ENCODE data around the gene LBH.

The LBH gene

DNA sequence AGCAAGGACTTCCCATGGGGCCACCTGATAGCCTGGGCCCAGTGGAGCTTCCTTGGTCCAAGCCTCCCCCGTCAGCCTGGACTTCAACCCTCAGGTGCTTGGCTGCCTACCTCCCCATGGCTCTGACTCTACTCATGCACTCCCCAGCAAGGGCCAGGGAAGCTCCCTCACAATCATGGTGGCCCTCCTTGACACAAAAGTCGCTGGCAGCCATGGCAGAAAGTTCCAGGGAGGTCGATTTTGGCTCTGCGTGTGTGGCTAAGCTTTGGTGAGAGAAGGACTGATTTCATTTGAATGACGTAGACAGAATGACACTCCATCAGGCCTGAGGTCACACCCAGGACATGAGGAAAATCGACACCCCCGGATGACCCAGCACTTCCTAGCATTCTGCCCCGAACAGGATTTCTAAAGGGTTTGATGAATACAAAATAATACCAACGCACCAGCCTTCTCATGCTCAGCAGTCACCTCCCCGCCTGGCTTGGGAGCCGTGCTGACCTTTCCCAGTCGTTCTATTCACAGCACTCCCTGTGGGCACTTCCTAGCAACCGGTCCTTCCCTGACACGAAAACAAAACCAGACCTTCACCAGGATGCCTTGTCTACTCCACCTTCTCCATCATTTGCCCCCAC, 52.7 kb downstream of the LBH start:
- in situ Hi-C loops (cut with HindIII; ENCODE audit: low pct_ligation_motif_present, low pct_unique_long_range_greater_than_20kb, low sequenced_read_pairs): no loop called here
- no peak for DNase-seq

DNA sequence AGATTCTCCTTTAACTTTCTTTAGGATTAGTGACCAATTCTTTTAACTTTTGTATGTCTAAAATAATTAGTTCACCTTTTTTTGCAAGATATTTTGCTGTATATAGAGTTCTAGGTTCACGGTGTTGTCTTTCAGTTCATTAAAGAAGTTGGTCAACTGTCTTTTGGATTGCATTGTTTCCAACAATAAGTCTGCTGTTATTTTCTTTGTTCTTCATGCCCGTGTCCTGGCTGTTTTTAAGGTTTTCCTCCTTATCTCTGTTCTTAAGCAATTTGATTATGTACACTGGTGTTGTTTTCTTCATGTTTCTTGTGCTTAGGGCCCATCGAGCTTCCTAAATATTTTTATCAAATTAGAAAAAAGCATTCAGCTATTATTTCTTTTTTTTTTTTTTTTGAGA, 54.4 kb downstream of the LBH start:
- in situ Hi-C loops (cut with HindIII; ENCODE audit: low pct_ligation_motif_present, low pct_unique_long_range_greater_than_20kb, low sequenced_read_pairs): no loop called here
- no peak for DNase-seq

- no peak for DNase-seq
- in situ Hi-C loops (cut with HindIII; ENCODE audit: low pct_ligation_motif_present, low pct_unique_long_range_greater_than_20kb, low sequenced_read_pairs): no loop called here
These were observed 56.0 kb downstream of the LBH start for GRCh38 chr2:30287190-30287840.

GRCh38 chr2:30287857-30288513, 56.7 kb downstream of the LBH start:
- in situ Hi-C loops (cut with HindIII; ENCODE audit: low pct_ligation_motif_present, low pct_unique_long_range_greater_than_20kb, low sequenced_read_pairs): no loop called here
- DNase-seq: no peak

DNA sequence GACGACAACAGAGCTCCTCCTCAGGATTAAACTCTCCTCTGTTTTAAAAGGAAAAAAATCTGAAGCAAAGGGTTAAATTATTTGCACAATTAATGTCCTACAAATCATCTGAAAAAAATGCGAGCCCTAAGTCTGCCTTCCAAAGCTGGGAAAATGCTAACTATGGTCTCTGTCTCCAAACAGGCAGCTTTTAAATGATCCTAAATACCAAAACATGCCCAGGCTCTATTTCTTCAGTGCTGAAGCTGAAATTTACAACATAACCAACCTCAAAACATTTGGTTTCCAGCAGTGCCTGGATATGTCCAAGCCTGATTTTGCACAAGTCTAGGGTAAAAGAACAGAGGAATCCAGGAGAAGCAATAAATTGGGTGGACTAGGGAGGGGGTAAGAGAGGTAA, 57.2 kb downstream of the LBH start:
- no peak for DNase-seq

GRCh38 chr2:30293303-30293921, 62.1 kb downstream of the LBH start:
- DNase-seq: peak; percentile 90
- in situ Hi-C loops (cut with HindIII; ENCODE audit: low pct_ligation_motif_present, low pct_unique_long_range_greater_than_20kb, low sequenced_read_pairs): no loop called here

More for the DNA sequence above, 57.2 kb downstream of the LBH start:
- in situ Hi-C loops (cut with HindIII; ENCODE audit: low pct_ligation_motif_present, low pct_unique_long_range_greater_than_20kb, low sequenced_read_pairs): no loop called here

- DNase-seq: no peak
These were observed 62.8 kb downstream of the LBH start for GRCh38 chr2:30294133-30294532.

DNA sequence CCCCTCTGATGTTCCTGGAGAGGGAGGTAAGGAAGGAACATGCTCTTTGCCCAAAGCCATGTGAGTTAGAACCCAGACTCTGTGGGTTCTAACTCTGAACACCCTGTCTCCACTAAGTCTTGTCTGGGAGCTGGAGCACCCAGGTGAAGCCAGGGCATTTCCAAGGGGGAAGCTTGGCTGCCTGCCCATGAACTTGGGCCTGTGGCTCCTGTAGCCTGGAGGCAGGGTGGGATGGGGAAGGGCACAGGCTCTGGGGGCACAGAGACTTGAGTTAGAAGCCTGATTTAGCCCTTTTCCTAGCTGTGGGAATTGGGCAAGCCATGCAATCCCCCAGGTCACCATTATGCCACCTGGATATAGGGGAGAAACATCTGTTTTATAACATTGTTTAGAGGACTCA, 65.2 kb downstream of the LBH start:
- DNase-seq: no peak
- in situ Hi-C loops (cut with HindIII; ENCODE audit: low pct_ligation_motif_present, low pct_unique_long_range_greater_than_20kb, low sequenced_read_pairs): no loop called here

More at GRCh38 chr2:30294133-30294532, 62.8 kb downstream of the LBH start:
- in situ Hi-C loops (cut with HindIII; ENCODE audit: low pct_ligation_motif_present, low pct_unique_long_range_greater_than_20kb, low sequenced_read_pairs): no loop called here

- in situ Hi-C loops (cut with HindIII; ENCODE audit: low pct_ligation_motif_present, low pct_unique_long_range_greater_than_20kb, low sequenced_read_pairs): no loop called here
- DNase-seq: no peak
These were observed 67.0 kb downstream of the LBH start for GRCh38 chr2:30298302-30298701.

GRCh38 chr2:30300122-30300455, 68.8 kb downstream of the LBH start:
- no peak for DNase-seq
- in situ Hi-C loops (cut with HindIII; ENCODE audit: low pct_ligation_motif_present, low pct_unique_long_range_greater_than_20kb, low sequenced_read_pairs): no loop called here

DNA sequence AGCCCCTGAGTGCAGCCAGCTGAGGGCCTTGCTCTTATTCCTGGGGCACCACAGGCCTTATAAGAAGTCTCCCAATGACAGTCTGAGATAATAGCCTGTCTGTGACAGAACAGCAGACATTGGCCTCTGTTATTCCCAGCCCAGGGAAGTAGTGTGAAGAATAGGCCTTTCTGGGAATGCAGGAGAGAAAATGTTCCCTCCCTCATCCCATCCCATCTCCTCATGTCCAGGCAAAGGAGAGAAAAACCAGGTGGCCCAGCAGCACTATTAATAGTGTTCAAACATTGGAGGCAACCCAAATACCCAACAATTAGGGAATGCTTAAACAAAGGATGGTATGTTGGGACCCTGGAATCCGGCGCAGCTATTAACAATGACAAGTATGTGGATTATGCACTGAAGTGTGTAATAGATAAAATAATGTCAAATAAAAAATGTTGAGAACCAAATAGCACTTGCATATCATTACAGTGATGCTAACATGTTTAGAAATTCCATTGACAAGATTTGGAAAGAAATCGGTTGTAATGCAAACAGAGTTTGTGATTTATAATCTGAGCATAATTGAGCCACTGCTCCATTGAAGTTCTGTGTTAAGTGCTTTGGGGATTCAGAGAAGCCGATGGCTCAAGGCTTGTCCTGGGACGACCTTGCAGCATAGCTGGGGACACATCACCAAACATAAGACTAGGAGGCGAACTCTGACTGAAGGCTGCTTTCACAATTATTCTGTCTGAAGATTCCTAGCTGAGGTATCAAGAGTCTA, 69.3 kb downstream of the LBH start:
- in situ Hi-C loops (cut with HindIII; ENCODE audit: low pct_ligation_motif_present, low pct_unique_long_range_greater_than_20kb, low sequenced_read_pairs): no loop called here
- no peak for DNase-seq

DNA sequence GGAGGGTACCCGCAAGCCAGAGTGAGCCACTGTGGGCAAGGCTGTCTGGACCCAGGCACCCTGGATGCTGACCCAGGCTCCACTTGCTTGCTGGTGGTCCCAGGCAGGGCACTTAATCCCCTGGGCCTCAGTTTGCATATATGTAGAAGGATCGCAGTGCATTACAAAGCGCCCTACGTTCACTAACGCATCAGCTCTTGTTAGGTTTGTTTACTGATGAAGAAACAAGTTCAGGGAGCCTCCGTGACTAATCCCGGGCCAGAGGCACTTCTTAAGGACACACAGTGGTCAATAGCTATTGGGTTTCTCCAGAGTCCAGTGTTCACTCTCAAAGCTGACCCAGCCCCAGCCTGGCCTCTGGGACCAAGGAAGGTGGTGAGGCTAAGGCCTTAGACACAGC, 70.2 kb downstream of the LBH start:
- DNase-seq: no peak
- in situ Hi-C loops (cut with HindIII; ENCODE audit: low pct_ligation_motif_present, low pct_unique_long_range_greater_than_20kb, low sequenced_read_pairs): no loop called here

DNA sequence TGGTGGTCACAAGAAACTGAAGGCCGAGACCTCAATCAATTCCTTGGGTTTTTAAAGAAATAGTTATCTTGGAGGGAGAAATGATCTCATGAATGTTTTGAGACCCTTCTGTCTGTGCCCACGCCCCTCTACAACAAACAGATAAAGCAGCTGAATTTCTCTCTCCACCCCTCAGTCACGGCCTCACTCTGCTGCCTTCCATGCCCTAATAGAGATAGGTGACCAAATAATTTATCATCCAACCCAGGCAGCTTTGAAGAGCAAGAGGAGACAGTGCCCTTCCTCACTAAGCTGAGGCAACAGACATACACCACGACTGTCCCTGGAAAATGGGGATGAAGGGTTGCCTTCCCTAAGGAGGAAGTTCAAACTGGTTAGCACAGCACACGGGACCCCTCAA, 71.2 kb downstream of the LBH start:
- DNase-seq: no peak
- in situ Hi-C loops (cut with HindIII; ENCODE audit: low pct_ligation_motif_present, low pct_unique_long_range_greater_than_20kb, low sequenced_read_pairs): no loop called here

GRCh38 chr2:30303095-30303494, 71.8 kb downstream of the LBH start:
- DNase-seq: no peak
- in situ Hi-C loops (cut with HindIII; ENCODE audit: low pct_ligation_motif_present, low pct_unique_long_range_greater_than_20kb, low sequenced_read_pairs): no loop called here

DNA sequence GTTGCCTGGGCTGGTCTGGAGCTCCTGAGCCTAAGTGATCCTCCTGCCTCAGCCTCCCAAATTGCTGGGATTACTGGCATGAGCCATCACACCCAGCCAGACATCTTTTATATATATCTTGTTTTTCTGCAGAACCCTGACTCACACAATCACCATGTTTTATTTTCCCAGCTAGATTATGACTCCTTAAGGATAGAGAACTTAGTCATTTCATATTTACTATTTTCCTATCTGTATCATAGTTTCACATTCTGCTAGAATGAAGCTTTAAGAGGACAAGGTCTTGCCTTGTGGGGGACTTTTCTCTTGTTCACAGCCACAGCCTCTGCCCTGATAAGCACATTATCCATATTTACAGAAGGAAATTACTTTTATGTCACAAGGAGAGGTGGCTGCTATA, 73.9 kb downstream of the LBH start:
- in situ Hi-C loops (cut with HindIII; ENCODE audit: low pct_ligation_motif_present, low pct_unique_long_range_greater_than_20kb, low sequenced_read_pairs): no loop called here
- no peak for DNase-seq

DNA sequence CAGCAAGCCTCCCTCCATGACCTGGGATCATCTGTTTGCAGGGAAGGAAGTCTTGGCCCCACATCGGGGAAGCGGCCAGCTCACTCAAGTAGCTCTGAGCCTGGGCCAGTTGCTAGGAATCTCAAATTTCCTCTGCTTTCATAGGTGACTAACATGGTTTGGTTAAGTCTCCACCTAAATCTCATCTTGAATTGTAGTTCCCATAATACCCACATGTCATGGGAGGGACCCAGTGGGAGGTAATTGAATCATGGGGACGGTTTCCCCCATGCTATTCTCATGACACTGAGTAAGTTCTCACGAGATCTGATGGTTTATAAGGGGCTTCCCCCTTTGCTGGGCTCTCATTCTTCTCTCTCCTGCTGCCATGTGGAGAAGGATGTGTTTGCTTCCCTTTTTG, 75.2 kb downstream of the LBH start:
- in situ Hi-C loops (cut with HindIII; ENCODE audit: low pct_ligation_motif_present, low pct_unique_long_range_greater_than_20kb, low sequenced_read_pairs): no loop called here
- no peak for DNase-seq

- in situ Hi-C loops (cut with HindIII; ENCODE audit: low pct_ligation_motif_present, low pct_unique_long_range_greater_than_20kb, low sequenced_read_pairs): no loop called here
- no peak for DNase-seq
These were observed 76.9 kb downstream of the LBH start for GRCh38 chr2:30308280-30308679.

All from ACHN (cell line).